ENCODE results near the gene PTPRE.

DNA sequence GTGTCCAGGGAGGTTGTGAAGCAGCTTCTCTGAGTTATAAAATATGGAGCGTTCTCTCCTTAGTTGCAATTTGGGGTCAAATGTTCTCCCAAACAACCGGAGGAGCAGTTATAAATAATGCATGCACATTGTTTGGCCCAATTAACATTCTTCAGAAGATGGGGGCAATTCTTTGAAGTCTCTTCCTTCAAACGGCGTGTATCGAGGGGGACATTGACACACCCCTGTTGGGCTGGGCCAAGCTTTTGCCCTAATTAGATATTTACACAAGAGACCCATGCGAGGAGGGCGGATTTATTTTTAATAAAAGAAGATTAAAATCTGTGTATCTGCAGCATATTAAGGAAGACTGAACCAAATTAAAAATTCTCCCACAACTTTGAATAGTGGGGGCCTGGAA is 107.3 kb downstream of the PTPRE start:
- TF ChIP-seq EZH2 (IDR thresholded peaks at IDR 0.05) (no peak), POLR2AphosphoS5 (IDR thresholded peaks at IDR 0.05; ENCODE audit: low read depth, low read length) (no peak), EGR1 (IDR thresholded peaks at IDR 0.05; ENCODE audit: low read depth) (no peak), JUND (IDR thresholded peaks at IDR 0.05) (no peak), EZH2phosphoT487 (IDR thresholded peaks at IDR 0.05; ENCODE audit: borderline replicate concordance) (no peak), SIN3A (IDR thresholded peaks at IDR 0.05; ENCODE audit: low read depth) (no peak), POLR2A (IDR thresholded peaks at IDR 0.05; ENCODE audit: borderline replicate concordance, extremely low read depth, insufficient read depth, insufficient read length) (no peak), ZNF274 (IDR thresholded peaks at IDR 0.05; ENCODE audit: low read depth, low read length) (no peak), YY1 (IDR thresholded peaks at IDR 0.05; ENCODE audit: extremely low read depth, insufficient replicate concordance, low read depth, low read length) (no peak), ZFX (IDR thresholded peaks at IDR 0.05) (no peak)
- TF ChIP-seq, protein P1, sequence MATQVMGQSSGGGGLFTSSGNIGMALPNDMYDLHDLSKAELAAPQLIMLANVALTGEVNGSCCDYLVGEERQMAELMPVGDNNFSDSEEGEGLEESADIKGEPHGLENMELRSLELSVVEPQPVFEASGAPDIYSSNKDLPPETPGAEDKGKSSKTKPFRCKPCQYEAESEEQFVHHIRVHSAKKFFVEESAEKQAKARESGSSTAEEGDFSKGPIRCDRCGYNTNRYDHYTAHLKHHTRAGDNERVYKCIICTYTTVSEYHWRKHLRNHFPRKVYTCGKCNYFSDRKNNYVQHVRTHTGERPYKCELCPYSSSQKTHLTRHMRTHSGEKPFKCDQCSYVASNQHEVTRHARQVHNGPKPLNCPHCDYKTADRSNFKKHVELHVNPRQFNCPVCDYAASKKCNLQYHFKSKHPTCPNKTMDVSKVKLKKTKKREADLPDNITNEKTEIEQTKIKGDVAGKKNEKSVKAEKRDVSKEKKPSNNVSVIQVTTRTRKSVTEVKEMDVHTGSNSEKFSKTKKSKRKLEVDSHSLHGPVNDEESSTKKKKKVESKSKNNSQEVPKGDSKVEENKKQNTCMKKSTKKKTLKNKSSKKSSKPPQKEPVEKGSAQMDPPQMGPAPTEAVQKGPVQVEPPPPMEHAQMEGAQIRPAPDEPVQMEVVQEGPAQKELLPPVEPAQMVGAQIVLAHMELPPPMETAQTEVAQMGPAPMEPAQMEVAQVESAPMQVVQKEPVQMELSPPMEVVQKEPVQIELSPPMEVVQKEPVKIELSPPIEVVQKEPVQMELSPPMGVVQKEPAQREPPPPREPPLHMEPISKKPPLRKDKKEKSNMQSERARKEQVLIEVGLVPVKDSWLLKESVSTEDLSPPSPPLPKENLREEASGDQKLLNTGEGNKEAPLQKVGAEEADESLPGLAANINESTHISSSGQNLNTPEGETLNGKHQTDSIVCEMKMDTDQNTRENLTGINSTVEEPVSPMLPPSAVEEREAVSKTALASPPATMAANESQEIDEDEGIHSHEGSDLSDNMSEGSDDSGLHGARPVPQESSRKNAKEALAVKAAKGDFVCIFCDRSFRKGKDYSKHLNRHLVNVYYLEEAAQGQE (IDR thresholded peaks at IDR 0.05; ENCODE audit: low read depth): no peak
- TF ChIP-seq, protein P2, sequence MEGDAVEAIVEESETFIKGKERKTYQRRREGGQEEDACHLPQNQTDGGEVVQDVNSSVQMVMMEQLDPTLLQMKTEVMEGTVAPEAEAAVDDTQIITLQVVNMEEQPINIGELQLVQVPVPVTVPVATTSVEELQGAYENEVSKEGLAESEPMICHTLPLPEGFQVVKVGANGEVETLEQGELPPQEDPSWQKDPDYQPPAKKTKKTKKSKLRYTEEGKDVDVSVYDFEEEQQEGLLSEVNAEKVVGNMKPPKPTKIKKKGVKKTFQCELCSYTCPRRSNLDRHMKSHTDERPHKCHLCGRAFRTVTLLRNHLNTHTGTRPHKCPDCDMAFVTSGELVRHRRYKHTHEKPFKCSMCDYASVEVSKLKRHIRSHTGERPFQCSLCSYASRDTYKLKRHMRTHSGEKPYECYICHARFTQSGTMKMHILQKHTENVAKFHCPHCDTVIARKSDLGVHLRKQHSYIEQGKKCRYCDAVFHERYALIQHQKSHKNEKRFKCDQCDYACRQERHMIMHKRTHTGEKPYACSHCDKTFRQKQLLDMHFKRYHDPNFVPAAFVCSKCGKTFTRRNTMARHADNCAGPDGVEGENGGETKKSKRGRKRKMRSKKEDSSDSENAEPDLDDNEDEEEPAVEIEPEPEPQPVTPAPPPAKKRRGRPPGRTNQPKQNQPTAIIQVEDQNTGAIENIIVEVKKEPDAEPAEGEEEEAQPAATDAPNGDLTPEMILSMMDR (IDR thresholded peaks at IDR 0.05 in 2 of 3, conservative IDR thresholded peaks at IDR 0.05 in 1 of 3; ENCODE audit: borderline replicate concordance in 1 of 3, insufficient read depth in 1 of 3, low read depth in 2 of 3, low read length in 2 of 3): no peak
- TF ChIP-seq, protein P3, sequence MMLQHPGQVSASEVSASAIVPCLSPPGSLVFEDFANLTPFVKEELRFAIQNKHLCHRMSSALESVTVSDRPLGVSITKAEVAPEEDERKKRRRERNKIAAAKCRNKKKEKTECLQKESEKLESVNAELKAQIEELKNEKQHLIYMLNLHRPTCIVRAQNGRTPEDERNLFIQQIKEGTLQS (IDR thresholded peaks at IDR 0.05): no peak
- TF ChIP-seq, protein P4, sequence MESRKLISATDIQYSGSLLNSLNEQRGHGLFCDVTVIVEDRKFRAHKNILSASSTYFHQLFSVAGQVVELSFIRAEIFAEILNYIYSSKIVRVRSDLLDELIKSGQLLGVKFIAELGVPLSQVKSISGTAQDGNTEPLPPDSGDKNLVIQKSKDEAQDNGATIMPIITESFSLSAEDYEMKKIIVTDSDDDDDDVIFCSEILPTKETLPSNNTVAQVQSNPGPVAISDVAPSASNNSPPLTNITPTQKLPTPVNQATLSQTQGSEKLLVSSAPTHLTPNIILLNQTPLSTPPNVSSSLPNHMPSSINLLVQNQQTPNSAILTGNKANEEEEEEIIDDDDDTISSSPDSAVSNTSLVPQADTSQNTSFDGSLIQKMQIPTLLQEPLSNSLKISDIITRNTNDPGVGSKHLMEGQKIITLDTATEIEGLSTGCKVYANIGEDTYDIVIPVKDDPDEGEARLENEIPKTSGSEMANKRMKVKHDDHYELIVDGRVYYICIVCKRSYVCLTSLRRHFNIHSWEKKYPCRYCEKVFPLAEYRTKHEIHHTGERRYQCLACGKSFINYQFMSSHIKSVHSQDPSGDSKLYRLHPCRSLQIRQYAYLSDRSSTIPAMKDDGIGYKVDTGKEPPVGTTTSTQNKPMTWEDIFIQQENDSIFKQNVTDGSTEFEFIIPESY (IDR thresholded peaks at IDR 0.05; ENCODE audit: extremely low read depth, insufficient replicate concordance, low read length): no peak

Measured in HCT116 (cell line).